Lung (tissue), 12 donors: Measurements from ENCODE around the gene DYSF. TPM values are rescaled to one million over a fixed set of nuclear protein-coding genes. Genes with fewer than 3 reads are reported as not detected.

Source experiments
- ATAC-seq: fragments of 200-7000 bp; cut with Tn5 transposase; one replicate; pipeline ENCODE4 v1.9.1; 2020; ENCODE audit warnings: moderate number of reproducible peaks; ENCODE audit not compliant: insufficient read depth, low FRiP score
- DNase-seq, 3 donors: peaks; one replicate each; pipeline ENCODE4 v3.0.0-alpha.2; 2013 to 2017
- H3K27ac ChIP-seq, 2 donors: one replicate each; pipeline ENCODE4 v1.5.1; 2013; ENCODE audit warnings: mild to moderate bottlenecking in 2 of 2, moderate library complexity in 2 of 2, control low read depth in 1 of 2, inconsistent platforms in 1 of 2, low read depth in 1 of 2, low read length in 1 of 2
- H3K27me3 ChIP-seq, 3 donors: one replicate each; pipeline ENCODE4 v1.5.1; 2013; ENCODE audit warnings: low read length in 2 of 3; ENCODE audit not compliant: control insufficient read depth in 3 of 3, insufficient read depth in 3 of 3
- H3K36me3 ChIP-seq, 4 donors: one replicate each; pipeline ENCODE4 v1.5.1; 2013; ENCODE audit warnings: low read length in 4 of 4, mild to moderate bottlenecking in 1 of 4, moderate library complexity in 1 of 4; ENCODE audit not compliant: control insufficient read depth in 4 of 4, insufficient read depth in 4 of 4
- H3K4me1 ChIP-seq, 5 donors: one replicate each; pipeline ENCODE4 v1.5.1; 2013; ENCODE audit warnings: low read length in 5 of 5, mild to moderate bottlenecking in 2 of 5, moderate library complexity in 1 of 5; ENCODE audit not compliant: control insufficient read depth in 5 of 5, insufficient read depth in 5 of 5
- H3K4me3 ChIP-seq: one replicate; pipeline ENCODE4 v1.5.1; 2013; ENCODE audit warnings: mild to moderate bottlenecking, control low read depth, moderate library complexity
- H3K9ac ChIP-seq, 2 donors: one replicate each; pipeline ENCODE4 v1.5.1; 2013; ENCODE audit warnings: low read length in 2 of 2, control low read depth in 1 of 2; ENCODE audit not compliant: insufficient read depth in 1 of 2
- H3K9me3 ChIP-seq, 4 donors: one replicate each; pipeline ENCODE4 v1.5.1; 2013; ENCODE audit warnings: low read length in 3 of 4, mild to moderate bottlenecking in 1 of 4, moderate library complexity in 1 of 4; ENCODE audit not compliant: control insufficient read depth in 4 of 4, insufficient read depth in 3 of 4
- CTCF ChIP-seq: IDR thresholded peaks from 2 replicates; pipeline ENCODE4 v1.5.1; 2012; ENCODE audit warnings: mild to moderate bottlenecking; ENCODE audit errors: control extremely low read depth, extremely low read depth
- WGBS, 2 donors: extraction: QIAGEN DNeasy Blood & Tissue Kit; methylation state at CpG; one replicate each; pipeline ENCODE4 v1.1.7; 2013; 5-methylcytosine and 5-hydroxymethylcytosine counted together
- polyA plus RNA-seq, 2 donors: library from polyadenylated mRNA; stranded (reverse); fragments of 200-250 nt; gene quantifications; one replicate each; pipeline ENCODE4 v1.2.1, GENCODE V29; 2013
- total RNA-seq, 2 donors: library from RNA; depleted of rRNA in 1 of 2; stranded (reverse); fragments of >200 nt in 1 of 2; gene quantifications; one replicate each; pipeline ENCODE4 v1.2.1, GENCODE V29; 2014 to 2021
- donor health status: control.
- donor health status: control.
- donor health status: Bipolar disorder and iron deficiency.
- donor health status: healthy.
- donor health status: DM: yes; HTN: yes; CAD: no.

The DYSF gene
- total and polyA plus RNA-seq, 4 donors = 12.9 to 56.2 (median 40.0) TPM

GRCh38 chr2:71668326-71669057, 215.1 kb downstream of the DYSF start:
- H3K36me3 ChIP-seq = peaks cover 0 to 18% (median 2%) of the 10 kb centered on the region in 4 donors

GRCh38 chr2:71669058-71669456, 215.7 kb downstream of the DYSF start:
- DNase-seq = no peak
- Histone ChIP-seq H3K27me3 (no peaks in the 10 kb centered on the region), H3K9me3 (peaks cover 0 to 3% (median 0%) of the 10 kb centered on the region in 4 donors), H3K4me3 (no peak overlapping the region), H3K36me3 (peaks cover 0 to 18% (median 2%) of the 10 kb centered on the region in 4 donors), H3K27ac (no peak overlapping the region), H3K4me1 (no peaks in the 10 kb centered on the region), H3K9ac (no peak overlapping the region)
- WGBS, 2 donors = 90 to 91% methylated on average over 9 of the region's 9 CpGs
- no peak for ATAC-seq
- TF ChIP-seq CTCF = no peak

More at GRCh38 chr2:71668326-71669057, 215.1 kb downstream of the DYSF start:
- Histone ChIP-seq H3K4me1 (no peaks in the 10 kb centered on the region), H3K9ac (no peak overlapping the region), H3K9me3 (peaks cover 0 to 3% (median 0%) of the 10 kb centered on the region in 4 donors), H3K4me3 (no peak overlapping the region), H3K27ac (no peak overlapping the region), H3K27me3 (no peaks in the 10 kb centered on the region)
- TF ChIP-seq CTCF = no peak
- ATAC-seq (no peak), DNase-seq (no peak)
- WGBS, 2 donors = 90 to 94% methylated on average over 17 of the region's 17 CpGs

- H3K36me3 ChIP-seq = peaks cover 0 to 22% (median 2%) of the 10 kb centered on the region in 4 donors
- H3K4me3 ChIP-seq = no peak overlapping the region
- no peak for TF ChIP-seq CTCF
- DNase-seq (no peak), ATAC-seq (no peak)
- H3K27ac ChIP-seq = no peak overlapping the region
- peaks cover 0 to 3% (median 0%) of the 10 kb centered on the region in 4 donors for H3K9me3 ChIP-seq
- H3K27me3 ChIP-seq = no peaks in the 10 kb centered on the region
- no peak overlapping the region for H3K9ac ChIP-seq
- peaks cover 0 to 4% (median 0%) of the 10 kb centered on the region in 5 donors for H3K4me1 ChIP-seq
- 95 to 98% methylated on average over 8 of the region's 8 CpGs for WGBS, 2 donors
These were observed 216.5 kb downstream of the DYSF start for GRCh38 chr2:71669628-71670429.
